IMR-90 (cell line): ENCODE results near the gene DISC1. TPM values are rescaled to one million over a fixed set of nuclear protein-coding genes. Genes with fewer than 3 reads are reported as not detected.

Experiments used
- ATAC-seq: fragments of 200-7000 bp; cut with Tn5 transposase; 2 replicates; pipeline ENCODE4 v1.9.1; 2020; ENCODE audit warnings: low read depth, mild to moderate bottlenecking, moderate library complexity
- BruUV-seq: library from RNA; stranded (reverse); fragments of 400-500 nt; replicated peaks from 2 replicates; lab custom pipeline; 2021; lab: Mats Ljungman, UMichigan
- CTCF ChIA-PET: fragments of 300-600 bp; formaldehyde crosslinking; extraction: SDS; loops from one replicate; lab custom pipeline; 2021; ENCODE audit warnings: antibody characterized with exemption; lab: Yijun Ruan, JAX
- POLR2A ChIA-PET: fragments of 300-600 bp; sonication (Branson Sonifier 250); formaldehyde crosslinking; loops from one replicate; lab custom pipeline; 2022; ENCODE audit warnings: antibody characterized with exemption; ENCODE audit not compliant: unreplicated experiment; lab: Charles Lee
- DNase-seq: peaks from one replicate; pipeline ENCODE4 v3.0.0; 2013
- H2AFZ ChIP-seq: replicated peaks from 2 replicates; pipeline ENCODE3; 2013; ENCODE audit warnings: low read length, mild to moderate bottlenecking; ENCODE audit not compliant: poor library complexity
- H2AK5ac ChIP-seq: 2 replicates; pipeline ENCODE4 v1.6.1; 2013; ENCODE audit warnings: low read depth, low read length, inconsistent platforms
- H2AK9ac ChIP-seq: replicated peaks from 2 replicates; pipeline ENCODE3; 2013; ENCODE audit warnings: mild to moderate bottlenecking, low read depth, low read length, moderate library complexity; ENCODE audit not compliant: poor library complexity
- H2BK120ac ChIP-seq: 2 replicates; pipeline ENCODE4 v1.6.1; 2013; ENCODE audit warnings: low read depth, low read length, inconsistent platforms
- H2BK15ac ChIP-seq: 3 replicates; pipeline ENCODE4 v1.6.1; 2013; ENCODE audit warnings: low read depth, low read length, inconsistent platforms
- H2BK20ac ChIP-seq: 2 replicates; pipeline ENCODE4 v1.6.1; 2013; ENCODE audit warnings: low read depth, mild to moderate bottlenecking, inconsistent platforms, low read length, moderate library complexity
- H2BK5ac ChIP-seq: 2 replicates; pipeline ENCODE4 v1.6.1; 2013; ENCODE audit warnings: mild to moderate bottlenecking, low read depth, low read length, inconsistent platforms; ENCODE audit not compliant: poor library complexity, severe bottlenecking
- H3K14ac ChIP-seq: replicated peaks from 2 replicates; pipeline ENCODE4 v1.6.1; 2013; ENCODE audit warnings: low read depth, low read length, inconsistent platforms
- H3K18ac ChIP-seq: 2 replicates; pipeline ENCODE4 v1.6.1; 2013; ENCODE audit warnings: low read depth, low read length, control low read depth
- H3K23ac ChIP-seq: 2 replicates; pipeline ENCODE4 v1.6.1; 2013; ENCODE audit warnings: low read depth, low read length, inconsistent platforms
- H3K27ac ChIP-seq: 2 replicates; pipeline ENCODE4 v1.5.1; 2013; ENCODE audit warnings: mild to moderate bottlenecking, control low read depth, low read length; ENCODE audit not compliant: insufficient read depth
- H3K27me3 ChIP-seq: 2 replicates; pipeline ENCODE4 v1.6.1; 2013; ENCODE audit warnings: low read length; ENCODE audit not compliant: control insufficient read depth, insufficient read depth
- H3K36me3 ChIP-seq: 2 replicates; pipeline ENCODE4 v1.6.1; 2013; ENCODE audit warnings: low read length, mixed read lengths; ENCODE audit not compliant: control insufficient read depth, insufficient read depth
- H3K4ac ChIP-seq: 2 replicates; pipeline ENCODE4 v1.6.1; 2013; ENCODE audit warnings: low read depth, low read length, inconsistent platforms
- H3K4me1 ChIP-seq: 2 replicates; pipeline ENCODE4 v1.6.1; 2013; ENCODE audit warnings: low read length, mixed read lengths; ENCODE audit not compliant: control insufficient read depth, insufficient read depth
- H3K4me2 ChIP-seq: 2 replicates; pipeline ENCODE4 v1.6.1; 2013; ENCODE audit warnings: low read depth, mild to moderate bottlenecking, control low read depth, low read length, moderate library complexity
- H3K4me3 ChIP-seq: 2 replicates; pipeline ENCODE4 v1.5.1; 2013; ENCODE audit warnings: low read depth, mild to moderate bottlenecking, control low read depth, low read length, moderate library complexity; ENCODE audit not compliant: insufficient read depth
- H3K56ac ChIP-seq: 2 replicates; pipeline ENCODE4 v1.6.1; 2013; ENCODE audit warnings: low read length, inconsistent platforms; ENCODE audit not compliant: insufficient read depth; ENCODE audit errors: extremely low read depth
- H3K79me1 ChIP-seq, 2 experiments: 2 replicates each; pipeline ENCODE4 v1.6.1; 2013; ENCODE audit warnings: low read length in 2 of 2, inconsistent platforms in 1 of 2, low read depth in 1 of 2
- H3K9ac ChIP-seq: 2 replicates; pipeline ENCODE4 v1.6.1; 2013; ENCODE audit warnings: low read depth, low read length, control low read depth
- H3K9me1 ChIP-seq: 2 replicates; pipeline ENCODE4 v1.6.1; 2013; ENCODE audit warnings: low read length, inconsistent platforms; ENCODE audit not compliant: insufficient read depth
- H3K9me3 ChIP-seq: 2 replicates; pipeline ENCODE4 v1.6.1; 2013; ENCODE audit warnings: low read length; ENCODE audit not compliant: control insufficient read depth, insufficient read depth
- H4K20me1 ChIP-seq: 2 replicates; pipeline ENCODE4 v1.6.1; 2013; ENCODE audit warnings: low read length, inconsistent platforms; ENCODE audit not compliant: insufficient read depth
- H4K5ac ChIP-seq: 2 replicates; pipeline ENCODE4 v1.6.1; 2013; ENCODE audit warnings: mild to moderate bottlenecking, low read depth, low read length, control low read depth
- H4K8ac ChIP-seq, 2 experiments: 2 replicates each; pipeline ENCODE4 v1.6.1; 2013; ENCODE audit warnings: low read depth in 2 of 2, low read length in 2 of 2, control low read depth in 1 of 2, inconsistent platforms in 1 of 2
- H4K91ac ChIP-seq: 2 replicates; pipeline ENCODE4 v1.6.1; 2013; ENCODE audit warnings: low read depth, low read length, inconsistent platforms; ENCODE audit not compliant: insufficient read depth
- CEBPB ChIP-seq: IDR thresholded peaks from 2 replicates; pipeline ENCODE4 v1.6.1; 2012; ENCODE audit warnings: low read depth, low read length, improper control_type of control experiment
- CHD1 ChIP-seq: IDR thresholded peaks from 2 replicates; pipeline ENCODE4 v1.6.1; 2012; ENCODE audit warnings: low read depth, low read length, improper control_type of control experiment
- ELK1 ChIP-seq: fragments of 150-350 bp; IDR thresholded peaks from 2 replicates; pipeline ENCODE4 v1.6.1; 2016; ENCODE audit warnings: low read depth, mild to moderate bottlenecking, low read length, moderate library complexity, borderline replicate concordance
- FOS ChIP-seq: fragments of 150-350 bp; IDR thresholded peaks from 2 replicates; pipeline ENCODE4 v1.6.1; 2016; ENCODE audit warnings: low read depth, low read length
- MAFK ChIP-seq: IDR thresholded peaks from 2 replicates; pipeline ENCODE4 v1.6.1; 2012; ENCODE audit warnings: low read depth, low read length, improper control_type of control experiment
- MAZ ChIP-seq: IDR thresholded peaks from 2 replicates; pipeline ENCODE4 v1.6.1; 2012; ENCODE audit warnings: low read depth, mild to moderate bottlenecking, low read length, improper control_type of control experiment, moderate library complexity, borderline replicate concordance
- MXI1 ChIP-seq: IDR thresholded peaks from 2 replicates; pipeline ENCODE4 v1.6.1; 2012; ENCODE audit warnings: low read depth, mild to moderate bottlenecking, low read length, moderate library complexity, borderline replicate concordance
- NFE2L2 ChIP-seq: fragments of 150-350 bp; IDR thresholded peaks from 2 replicates; pipeline ENCODE4 v1.6.1; 2016; ENCODE audit warnings: low read depth, mild to moderate bottlenecking, low read length
- POLR2A ChIP-seq: IDR thresholded peaks from 2 replicates; pipeline ENCODE4 v1.6.1; 2012; ENCODE audit warnings: mild to moderate bottlenecking, low read depth, low read length
- RAD21 ChIP-seq: IDR thresholded peaks from 2 replicates; pipeline ENCODE4 v1.6.1; 2012; ENCODE audit warnings: low read length, improper control_type of control experiment
- RCOR1 ChIP-seq: IDR thresholded peaks from 2 replicates; pipeline ENCODE4 v1.6.1; 2012; ENCODE audit warnings: mild to moderate bottlenecking, low read length, improper control_type of control experiment; ENCODE audit not compliant: insufficient replicate concordance
- RFX5 ChIP-seq: IDR thresholded peaks from 2 replicates; pipeline ENCODE4 v1.8.0; 2012; ENCODE audit warnings: low read depth, mild to moderate bottlenecking, low read length, moderate library complexity
- SMC3 ChIP-seq: fragments of 150-350 bp; IDR thresholded peaks from 2 replicates; pipeline ENCODE4 v1.6.1; 2016; ENCODE audit warnings: low read depth, mild to moderate bottlenecking, antibody characterized with exemption, low read length, moderate library complexity
- USF2 ChIP-seq: fragments of 150-350 bp; IDR thresholded peaks from 2 replicates; pipeline ENCODE4 v1.6.1; 2017; ENCODE audit warnings: mild to moderate bottlenecking, antibody characterized with exemption, low read length, low read depth
- WGBS, 2 experiments: methylation state at CpG; one replicate each; pipeline versions ENCODE4 v1.1.5 to v1.1.7; 2013; ENCODE audit warnings: missing lambda C conversion rate in 2 of 2; ENCODE audit not compliant: insufficient read length in 1 of 2; ENCODE audit errors: extremely low coverage in 2 of 2; 5-methylcytosine and 5-hydroxymethylcytosine counted together
- dilution Hi-C: fragments of 300-500 bp; cut with HindIII; formaldehyde crosslinking; loops from one replicate; pipeline ENCODE4 v1.14.3; 2018; ENCODE audit warnings: low sequenced_read_pairs; ENCODE audit not compliant: unreplicated experiment
- in situ Hi-C: fragments of 300-500 bp; cut with MboI; formaldehyde crosslinking; loops from 3 replicates; pipeline ENCODE4 v1.14.3; 2019; ENCODE audit warnings: low sequenced_read_pairs, inconsistent platforms, mixed read lengths
- intact Hi-C: fragments of 100-400 bp; cut with micrococcal nuclease; formaldehyde crosslinking; loops from 2 replicates; pipeline ENCODE4 v1.10.0; 2022
- polyA plus RNA-seq, 3 experiments: library from polyadenylated mRNA; depleted of rRNA; stranded (reverse); fragments of >200 nt; gene quantifications; 2 replicates each; pipeline ENCODE4 v1.2.3, GENCODE V29; 2012; ENCODE audit warnings: low replicate concordance in 1 of 3
- total RNA-seq: library from RNA; depleted of rRNA; stranded (reverse); fragments of >200 nt; gene quantifications from 2 replicates; pipeline ENCODE4 v1.2.3, GENCODE V29; 2012

DISC1 gene
- total and polyA plus RNA-seq, 2 of the 4 experiments (the other 2 are of a cell fraction) = 2.2 to 7.0 TPM

DNA sequence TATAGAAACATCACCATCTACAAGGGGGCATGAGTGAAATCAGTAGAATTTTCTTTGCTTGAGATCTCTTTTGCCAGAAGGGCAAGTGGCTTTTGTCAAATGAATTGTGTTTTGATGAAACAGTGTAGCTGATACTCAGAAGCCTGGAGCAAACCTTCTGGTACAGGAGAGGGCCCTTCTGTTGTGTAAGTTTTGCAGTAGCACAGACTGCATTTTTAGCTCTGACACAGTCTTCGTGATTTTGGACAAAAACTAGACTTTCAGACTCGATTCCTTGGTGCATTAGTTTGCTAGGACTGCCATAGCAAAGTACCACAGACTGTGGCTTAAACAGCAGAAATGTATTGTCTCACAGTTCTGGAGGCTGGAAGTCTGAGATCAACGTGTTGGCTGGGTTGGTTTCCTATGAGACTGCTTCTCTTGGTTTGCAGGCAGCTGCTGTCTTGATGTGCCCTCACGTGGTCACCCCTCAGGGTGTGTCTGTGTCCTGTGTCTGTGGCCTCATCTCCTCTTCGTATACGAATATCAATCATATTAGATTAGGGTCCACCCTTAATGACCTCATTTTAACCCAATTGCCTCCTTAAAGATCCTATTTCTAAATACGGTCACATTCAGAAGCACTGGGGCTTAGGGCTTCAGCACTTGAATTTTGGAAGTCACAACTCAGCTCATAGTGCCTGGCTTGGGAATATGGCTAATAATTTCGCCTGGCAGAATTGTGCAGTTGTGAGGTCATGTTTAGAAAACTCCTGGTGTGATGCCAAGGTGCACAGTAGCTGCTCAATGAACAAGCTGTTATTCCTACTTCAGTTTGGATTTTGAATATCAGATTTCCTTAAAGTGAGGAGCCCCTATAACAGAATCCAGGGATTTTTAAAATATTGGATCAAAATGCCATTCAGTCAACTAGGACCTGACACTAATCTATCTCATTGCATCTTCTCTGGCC lies 21.2 kb upstream of the DISC1 start:
- Histone ChIP-seq H3K14ac (no peak overlapping the region), H3K56ac (peak overlapping the region; percentile 11; the same call in 1 of the 2 replicates), H3K23ac (0 out of 2 replicates have a peak overlapping the region, but pooled peaks have one; percentile 14), H3K27me3 (no peaks in the 10 kb centered on the region), H3K9me1 (no peaks in the 10 kb centered on the region), H3K4me1 (no peaks in the 10 kb centered on the region; the same call in 1 of the 2 replicates), H3K4ac (no peak overlapping the region), H4K91ac (no peak overlapping the region), H2BK120ac (no peak overlapping the region), H3K27ac (no peak overlapping the region), H4K5ac (no peak overlapping the region), H2AK9ac (no peak overlapping the region), H3K4me2 (no peak overlapping the region), H2BK15ac (no peak overlapping the region), H3K9ac (no peak overlapping the region), H3K18ac (no peak overlapping the region), H2BK20ac (no peak overlapping the region), H3K4me3 (no peak overlapping the region), H2BK5ac (no peak overlapping the region), H4K20me1 (no peaks in the 10 kb centered on the region), H3K36me3 (no peaks in the 10 kb centered on the region), H2AK5ac (no peak overlapping the region), H4K8ac (no peak overlapping the region), H2AFZ (no peak overlapping the region), H3K9me3 (no peaks in the 10 kb centered on the region), H3K79me1 (no peaks in the 10 kb centered on the region)
- ChIA-PET CTCF (no interaction called here), POLR2A (no interaction called here)
- no peak for ATAC-seq
- WGBS, 2 experiments = 46% methylated on average over 6 of the region's 8 CpGs; no CpG with 5 or more reads in 1 of the 2 experiments
- BruUV-seq = no TSS peak
- intact Hi-C loops = no loop called here
- dilution Hi-C loops = no loop called here
- no peak for DNase-seq
- in situ Hi-C loops = no loop called here
- no peak for TF ChIP-seq RFX5
- TF ChIP-seq MXI1 = no peak
- no peak for TF ChIP-seq ELK1
- TF ChIP-seq FOS = no peak
- no peak for TF ChIP-seq MAFK
- TF ChIP-seq CEBPB = no peak
- TF ChIP-seq POLR2A = no peak
- no peak for TF ChIP-seq SMC3
- no peak for TF ChIP-seq NFE2L2
- TF ChIP-seq USF2 = no peak
- no peak for TF ChIP-seq RCOR1
- no peak for TF ChIP-seq MAZ
- TF ChIP-seq CHD1 = no peak
- no peak for TF ChIP-seq RAD21
